ENCODE results near the gene LIPN.

DNA sequence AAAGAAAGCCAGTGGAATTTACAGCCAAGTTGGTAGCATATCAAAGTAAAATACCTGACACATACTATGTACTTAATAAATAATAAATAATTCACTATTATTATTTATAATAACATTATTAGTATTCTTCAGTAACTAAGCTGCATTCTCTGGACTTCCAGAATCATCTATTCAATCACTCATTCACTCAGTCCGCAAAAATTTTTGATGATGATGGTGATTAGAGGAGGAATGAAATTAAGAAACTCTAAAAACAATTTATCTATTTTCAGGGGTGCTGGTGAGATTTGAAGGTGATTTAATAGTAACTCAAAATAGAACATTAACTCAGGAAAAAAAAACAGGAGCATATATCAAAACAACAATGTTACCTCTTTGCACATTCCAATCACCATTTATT lies 3.2 kb upstream of the LIPN start:
- no peak for TF ChIP-seq TAF1 (IDR thresholded peaks at IDR 0.05; ENCODE audit: borderline replicate concordance, insufficient read depth, low read length)
- no peak for TF ChIP-seq SIN3A (IDR thresholded peaks at IDR 0.05; ENCODE audit: borderline replicate concordance, insufficient read depth, low read length)
- no peak for TF ChIP-seq POLR2AphosphoS5 (IDR thresholded peaks at IDR 0.05; ENCODE audit: low read depth, low read length)
- TF ChIP-seq, protein P1, sequence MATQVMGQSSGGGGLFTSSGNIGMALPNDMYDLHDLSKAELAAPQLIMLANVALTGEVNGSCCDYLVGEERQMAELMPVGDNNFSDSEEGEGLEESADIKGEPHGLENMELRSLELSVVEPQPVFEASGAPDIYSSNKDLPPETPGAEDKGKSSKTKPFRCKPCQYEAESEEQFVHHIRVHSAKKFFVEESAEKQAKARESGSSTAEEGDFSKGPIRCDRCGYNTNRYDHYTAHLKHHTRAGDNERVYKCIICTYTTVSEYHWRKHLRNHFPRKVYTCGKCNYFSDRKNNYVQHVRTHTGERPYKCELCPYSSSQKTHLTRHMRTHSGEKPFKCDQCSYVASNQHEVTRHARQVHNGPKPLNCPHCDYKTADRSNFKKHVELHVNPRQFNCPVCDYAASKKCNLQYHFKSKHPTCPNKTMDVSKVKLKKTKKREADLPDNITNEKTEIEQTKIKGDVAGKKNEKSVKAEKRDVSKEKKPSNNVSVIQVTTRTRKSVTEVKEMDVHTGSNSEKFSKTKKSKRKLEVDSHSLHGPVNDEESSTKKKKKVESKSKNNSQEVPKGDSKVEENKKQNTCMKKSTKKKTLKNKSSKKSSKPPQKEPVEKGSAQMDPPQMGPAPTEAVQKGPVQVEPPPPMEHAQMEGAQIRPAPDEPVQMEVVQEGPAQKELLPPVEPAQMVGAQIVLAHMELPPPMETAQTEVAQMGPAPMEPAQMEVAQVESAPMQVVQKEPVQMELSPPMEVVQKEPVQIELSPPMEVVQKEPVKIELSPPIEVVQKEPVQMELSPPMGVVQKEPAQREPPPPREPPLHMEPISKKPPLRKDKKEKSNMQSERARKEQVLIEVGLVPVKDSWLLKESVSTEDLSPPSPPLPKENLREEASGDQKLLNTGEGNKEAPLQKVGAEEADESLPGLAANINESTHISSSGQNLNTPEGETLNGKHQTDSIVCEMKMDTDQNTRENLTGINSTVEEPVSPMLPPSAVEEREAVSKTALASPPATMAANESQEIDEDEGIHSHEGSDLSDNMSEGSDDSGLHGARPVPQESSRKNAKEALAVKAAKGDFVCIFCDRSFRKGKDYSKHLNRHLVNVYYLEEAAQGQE (IDR thresholded peaks at IDR 0.05; ENCODE audit: insufficient read depth in 1 of 2, low read depth in 2 of 2, low read length in 2 of 2), result no peak

All from PFSK-1 (cell line).